Sigmoid colon (tissue), 4 donors: ENCODE measurements around the gene ATF6.

Experiments used
- EP300 ChIP-seq, 4 donors: sonication (generic); formaldehyde crosslinking; IDR thresholded peaks; one replicate each; pipeline ENCODE4 v1.6.1; 2017; ENCODE audit warnings: antibody characterized with exemption in 4 of 4
- POLR2A ChIP-seq, 2 donors: fragments of 450-650 bp; IDR thresholded peaks; one replicate each; pipeline ENCODE4 v1.6.1; 2016; ENCODE audit warnings: antibody characterized with exemption in 2 of 2, mild to moderate bottlenecking in 2 of 2, moderate library complexity in 2 of 2
- POLR2AphosphoS5 ChIP-seq, 4 donors: sonication (generic); formaldehyde crosslinking; IDR thresholded peaks; one replicate each; pipeline ENCODE4 v1.6.1; 2017; ENCODE audit warnings: antibody characterized with exemption in 4 of 4
- TF ChIP-seq, protein P1 (sequence below), 4 experiments: fragments of 450-650 bp in 3 of 4; fragments of 200-600 bp in 1 of 4; IDR thresholded peaks; one replicate each; pipeline ENCODE4 v1.5.1; 2016 to 2019; ENCODE audit warnings: antibody characterized with exemption in 4 of 4, mild to moderate bottlenecking in 3 of 4, moderate library complexity in 2 of 4

DNA sequence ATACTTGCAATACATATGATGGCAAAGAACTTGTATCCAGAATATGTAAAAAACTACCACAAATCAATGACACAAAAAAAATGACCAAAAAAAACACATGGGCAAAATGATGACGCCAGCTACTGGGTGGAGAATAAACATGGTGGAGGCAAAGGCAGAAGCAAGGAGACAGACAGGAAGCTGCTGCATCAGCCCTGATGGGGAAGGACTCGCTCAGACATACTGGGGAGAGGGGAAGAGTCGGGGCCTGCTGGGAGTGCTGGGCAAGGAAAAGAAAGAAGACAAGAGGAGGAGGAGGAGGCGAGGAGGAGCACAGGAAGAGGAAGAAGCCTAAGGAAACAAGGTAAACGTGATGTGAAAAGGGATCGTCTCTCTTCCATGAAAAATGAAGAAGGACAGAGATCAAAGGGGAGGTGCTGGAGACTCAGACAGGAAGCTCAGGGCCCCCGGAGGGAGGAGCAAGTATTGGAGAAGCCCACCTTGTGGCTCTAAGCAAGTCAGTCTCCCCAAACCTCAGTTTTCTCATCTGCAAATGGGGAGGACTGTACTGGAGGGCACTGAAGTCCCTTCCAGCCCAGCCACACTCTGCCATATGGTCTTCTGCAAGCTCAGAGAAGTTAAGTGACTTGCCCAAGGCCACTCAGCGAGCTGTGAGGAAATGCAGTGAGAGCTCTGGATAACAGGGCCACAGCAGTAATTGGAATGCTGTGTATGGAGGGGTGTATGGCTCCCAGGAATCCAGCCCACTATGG is 233.4 kb downstream of the ATF6 start:
- TF ChIP-seq, protein P1, sequence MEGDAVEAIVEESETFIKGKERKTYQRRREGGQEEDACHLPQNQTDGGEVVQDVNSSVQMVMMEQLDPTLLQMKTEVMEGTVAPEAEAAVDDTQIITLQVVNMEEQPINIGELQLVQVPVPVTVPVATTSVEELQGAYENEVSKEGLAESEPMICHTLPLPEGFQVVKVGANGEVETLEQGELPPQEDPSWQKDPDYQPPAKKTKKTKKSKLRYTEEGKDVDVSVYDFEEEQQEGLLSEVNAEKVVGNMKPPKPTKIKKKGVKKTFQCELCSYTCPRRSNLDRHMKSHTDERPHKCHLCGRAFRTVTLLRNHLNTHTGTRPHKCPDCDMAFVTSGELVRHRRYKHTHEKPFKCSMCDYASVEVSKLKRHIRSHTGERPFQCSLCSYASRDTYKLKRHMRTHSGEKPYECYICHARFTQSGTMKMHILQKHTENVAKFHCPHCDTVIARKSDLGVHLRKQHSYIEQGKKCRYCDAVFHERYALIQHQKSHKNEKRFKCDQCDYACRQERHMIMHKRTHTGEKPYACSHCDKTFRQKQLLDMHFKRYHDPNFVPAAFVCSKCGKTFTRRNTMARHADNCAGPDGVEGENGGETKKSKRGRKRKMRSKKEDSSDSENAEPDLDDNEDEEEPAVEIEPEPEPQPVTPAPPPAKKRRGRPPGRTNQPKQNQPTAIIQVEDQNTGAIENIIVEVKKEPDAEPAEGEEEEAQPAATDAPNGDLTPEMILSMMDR (IDR thresholded peaks at IDR 0.05) = no peak
- TF ChIP-seq POLR2AphosphoS5 (IDR thresholded peaks at IDR 0.05) (no peak), EP300 (IDR thresholded peaks at IDR 0.05) (no peak), POLR2A (IDR thresholded peaks at IDR 0.05) (no peak)
